Adipocyte (in vitro differentiated cells): ENCODE results near the gene DOCK1.

Source experiments
- DNase-seq: peaks from one replicate; pipeline ENCODE4 v3.0.0-alpha.2; 2015; ENCODE audit warnings: low read depth
- H3K27me3 ChIP-seq: replicated peaks from 2 replicates; pipeline ENCODE4 v1.7.0; 2013; ENCODE audit warnings: mild to moderate bottlenecking, low read length, moderate library complexity; ENCODE audit not compliant: control insufficient read depth, insufficient read depth
- H3K36me3 ChIP-seq: 2 replicates; pipeline ENCODE4 v1.7.0; 2013; ENCODE audit warnings: low read length, mild to moderate bottlenecking, moderate library complexity; ENCODE audit not compliant: control insufficient read depth, insufficient read depth, severe bottlenecking
- H3K4me1 ChIP-seq: 2 replicates; pipeline ENCODE4 v1.7.0; 2013; ENCODE audit warnings: mild to moderate bottlenecking, low read length, moderate library complexity; ENCODE audit not compliant: control insufficient read depth, insufficient read depth
- H3K4me3 ChIP-seq: 2 replicates; pipeline ENCODE4 v1.7.0; 2013; ENCODE audit warnings: mild to moderate bottlenecking, low read length, moderate library complexity
- H3K9ac ChIP-seq: 2 replicates; pipeline ENCODE4 v1.7.0; 2013; ENCODE audit warnings: mild to moderate bottlenecking, low read length, moderate library complexity
- H3K9me3 ChIP-seq: 2 replicates; pipeline ENCODE4 v1.7.0; 2013; ENCODE audit warnings: mild to moderate bottlenecking, low read length, moderate library complexity; ENCODE audit not compliant: control insufficient read depth

Gene DOCK1

DNA sequence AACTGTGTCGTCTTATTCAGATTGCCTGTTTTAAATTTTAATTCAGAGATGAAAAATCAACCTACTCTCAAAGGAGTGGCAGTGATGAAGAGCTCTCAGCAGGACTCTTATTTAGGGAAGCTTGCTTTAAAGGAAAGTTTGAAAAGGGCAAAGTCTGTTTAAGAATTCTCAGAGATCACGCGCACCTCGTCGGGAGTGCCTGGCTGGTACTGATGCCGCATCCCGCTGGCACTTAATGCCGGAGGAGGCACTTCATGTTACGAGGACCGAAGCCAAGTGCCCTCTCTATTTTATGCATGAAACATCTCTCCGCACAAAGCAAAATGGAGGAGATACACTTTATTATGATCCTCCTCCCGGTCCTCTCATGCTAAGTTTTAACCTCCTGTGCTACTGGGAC is 362.2 kb downstream of the DOCK1 start:
- Histone ChIP-seq H3K9ac (no peak overlapping the region), H3K36me3 (peaks cover 10% of the 10 kb centered on the region), H3K9me3 (no peaks in the 10 kb centered on the region), H3K4me3 (no peak overlapping the region), H3K27me3 (no peaks in the 10 kb centered on the region), H3K4me1 (no peaks in the 10 kb centered on the region)
- DNase-seq = no peak

DNA sequence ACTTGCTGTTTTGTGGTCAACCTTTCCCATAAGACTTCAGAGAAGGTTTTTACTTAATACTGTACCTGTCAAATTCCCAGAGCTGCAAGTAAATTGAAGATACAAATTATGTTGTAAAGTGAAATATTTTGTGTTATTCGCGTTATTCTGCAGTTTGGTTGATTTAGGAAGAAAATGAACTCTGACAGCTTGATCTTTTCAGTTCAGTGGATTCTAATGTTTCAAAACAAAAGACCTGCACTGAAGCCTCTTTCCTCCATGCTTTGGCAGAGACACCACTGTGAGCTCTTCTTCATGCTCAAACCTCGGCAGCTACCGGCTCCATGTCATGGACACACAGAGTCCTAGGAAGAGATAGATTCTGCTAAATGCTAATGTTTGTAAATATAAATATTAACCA is 366.8 kb downstream of the DOCK1 start:
- Histone ChIP-seq H3K9ac (no peak overlapping the region), H3K4me1 (no peaks in the 10 kb centered on the region), H3K27me3 (no peaks in the 10 kb centered on the region), H3K36me3 (peaks cover 10% of the 10 kb centered on the region), H3K4me3 (no peak overlapping the region), H3K9me3 (no peaks in the 10 kb centered on the region)
- DNase-seq = no peak

DNA sequence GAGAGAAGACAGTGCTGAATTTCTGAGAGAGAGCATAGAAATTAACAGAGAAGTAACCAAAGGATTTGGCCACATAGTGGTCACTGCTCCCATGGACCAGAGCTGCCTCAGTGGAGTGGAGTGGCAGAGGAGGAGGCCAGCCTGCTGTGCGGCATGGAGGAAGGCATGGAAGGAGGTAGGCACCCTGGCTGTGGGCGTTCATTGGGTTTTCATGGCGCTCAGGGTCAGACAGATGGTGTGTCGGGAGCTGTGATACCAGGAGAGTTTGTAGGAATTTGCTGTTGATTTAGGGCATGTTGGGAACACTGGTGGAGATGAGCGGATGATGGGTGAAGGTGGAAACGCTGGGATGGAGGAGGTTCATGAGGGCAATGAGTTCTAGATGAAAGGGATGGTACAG is 370.0 kb downstream of the DOCK1 start:
- H3K9ac ChIP-seq = no peak overlapping the region
- no peaks in the 10 kb centered on the region for H3K27me3 ChIP-seq
- H3K9me3 ChIP-seq = no peaks in the 10 kb centered on the region
- H3K4me1 ChIP-seq = no peaks in the 10 kb centered on the region
- DNase-seq = no peak
- H3K4me3 ChIP-seq = no peak overlapping the region
- peaks cover 6% of the 10 kb centered on the region for H3K36me3 ChIP-seq

DNA sequence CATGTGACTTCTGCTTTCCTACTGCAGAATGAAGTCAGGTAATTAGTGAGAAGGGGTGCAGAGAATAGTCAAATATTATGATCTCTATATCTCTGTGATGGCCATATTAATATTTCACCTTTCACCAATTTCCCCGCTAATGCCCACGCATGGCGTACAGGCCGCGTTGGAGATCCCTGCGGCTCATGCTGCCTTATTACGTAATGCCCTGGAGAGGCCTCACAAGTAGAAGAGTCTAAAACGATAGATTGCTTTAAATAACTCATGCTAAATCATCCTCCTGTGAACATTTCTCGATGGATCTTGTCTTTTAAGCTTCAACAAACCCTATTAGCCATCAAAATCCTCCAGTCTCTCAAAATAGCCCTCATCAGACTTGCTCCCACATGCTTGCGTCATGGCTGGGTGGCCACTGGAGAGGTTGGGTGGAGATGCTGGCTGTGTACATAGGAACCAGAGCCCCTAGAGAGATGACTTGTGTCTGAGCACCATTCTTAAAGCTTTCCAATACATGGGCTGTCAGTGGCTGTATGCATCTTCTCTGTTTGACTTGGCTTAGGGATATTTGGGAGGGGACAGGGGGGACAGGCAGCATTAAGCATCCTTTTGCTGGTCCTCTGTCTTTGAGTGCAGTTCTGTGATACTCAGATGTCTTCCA is 370.7 kb downstream of the DOCK1 start:
- H3K4me3 ChIP-seq = no peak overlapping the region
- H3K9ac ChIP-seq = no peak overlapping the region
- no peak for DNase-seq
- no peaks in the 10 kb centered on the region for H3K4me1 ChIP-seq
- no peaks in the 10 kb centered on the region for H3K9me3 ChIP-seq
- H3K27me3 ChIP-seq = no peaks in the 10 kb centered on the region
- peaks cover 6% of the 10 kb centered on the region for H3K36me3 ChIP-seq

DNA sequence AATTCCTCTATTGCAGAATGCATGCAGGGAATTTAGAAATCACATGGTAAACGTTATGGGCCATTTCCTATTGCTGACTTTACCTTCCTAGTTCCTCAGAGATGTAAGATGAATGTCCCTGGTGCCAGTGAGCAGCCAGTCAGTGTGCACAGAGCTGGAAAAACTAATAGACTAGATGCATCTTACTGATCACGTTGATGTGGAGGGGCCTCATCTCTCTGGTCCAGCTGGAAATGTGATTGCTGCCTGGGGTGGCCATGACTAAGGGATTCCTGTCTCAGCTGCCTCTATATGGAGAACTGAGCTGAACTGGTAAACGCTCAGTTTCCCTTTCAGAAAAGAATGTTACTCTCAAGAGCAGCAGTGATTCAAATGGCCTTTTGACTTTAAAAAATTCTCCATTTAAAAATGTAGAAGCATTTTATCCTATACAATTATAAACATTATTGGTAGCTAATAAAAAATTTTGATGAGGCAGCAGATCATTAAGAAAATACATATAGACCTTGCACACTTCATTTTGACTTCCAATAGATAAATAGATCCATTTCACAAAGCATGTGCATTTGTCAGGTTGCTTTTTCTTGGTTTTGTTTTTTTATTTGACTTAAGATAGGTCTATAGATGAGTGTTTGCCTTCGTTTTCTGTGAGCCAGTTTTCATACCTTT is 371.7 kb downstream of the DOCK1 start:
- Histone ChIP-seq H3K9ac (no peak overlapping the region), H3K36me3 (peaks cover 6% of the 10 kb centered on the region), H3K27me3 (no peaks in the 10 kb centered on the region), H3K9me3 (no peaks in the 10 kb centered on the region), H3K4me1 (no peaks in the 10 kb centered on the region), H3K4me3 (no peak overlapping the region)
- DNase-seq = no peak

DNA sequence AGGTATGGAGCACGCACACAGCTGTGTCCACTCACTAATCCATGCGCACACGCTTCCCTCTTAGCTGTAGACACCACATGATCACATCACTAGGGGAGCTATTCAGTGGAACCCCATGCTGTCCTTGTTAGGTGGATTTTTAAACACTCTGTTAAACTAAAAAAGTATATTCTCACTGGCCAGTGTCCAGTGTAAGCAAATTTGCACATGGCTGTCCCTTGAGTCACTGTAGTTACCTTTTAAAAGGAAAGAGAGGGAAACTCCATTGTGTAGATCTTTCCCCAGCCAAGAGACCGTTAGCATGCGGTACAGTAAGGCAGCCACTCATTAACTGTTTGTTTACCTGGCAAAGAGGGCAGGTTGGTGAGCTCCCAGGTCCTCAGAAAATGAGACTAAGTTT is 372.8 kb downstream of the DOCK1 start:
- H3K9me3 ChIP-seq = no peaks in the 10 kb centered on the region

DNA sequence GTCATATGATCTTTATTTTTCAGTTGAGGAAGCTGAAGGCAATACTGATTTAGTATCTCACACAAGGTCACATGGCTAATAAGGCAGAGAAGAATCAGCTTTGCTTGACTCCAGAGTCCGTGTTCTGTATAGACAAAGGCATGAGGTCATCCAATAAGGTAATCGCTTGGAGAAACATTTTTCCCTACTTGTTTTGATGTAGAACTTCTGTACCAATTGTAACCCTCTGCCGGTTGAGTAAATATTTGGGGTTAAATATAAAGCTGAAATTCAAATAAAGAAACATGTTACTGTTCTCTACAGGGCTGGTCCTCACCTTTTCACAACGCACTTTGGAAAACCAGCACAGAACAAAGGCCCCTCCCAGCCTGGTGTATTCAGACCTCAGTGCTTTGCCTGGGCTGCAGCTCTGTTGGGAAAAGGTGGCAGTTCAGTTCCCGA is 374.1 kb downstream of the DOCK1 start:
- H3K27me3 ChIP-seq = no peaks in the 10 kb centered on the region
- no peaks in the 10 kb centered on the region for H3K9me3 ChIP-seq
- no peaks in the 10 kb centered on the region for H3K4me1 ChIP-seq
- no peak overlapping the region for H3K4me3 ChIP-seq
- no peaks in the 10 kb centered on the region for H3K36me3 ChIP-seq
- DNase-seq = no peak
- H3K9ac ChIP-seq = no peak overlapping the region

More for the DNA sequence above, 372.8 kb downstream of the DOCK1 start:
- H3K4me3 ChIP-seq = no peak overlapping the region
- H3K4me1 ChIP-seq = no peaks in the 10 kb centered on the region
- H3K27me3 ChIP-seq = no peaks in the 10 kb centered on the region
- DNase-seq = peak; percentile 38
- H3K36me3 ChIP-seq = no peaks in the 10 kb centered on the region
- H3K9ac ChIP-seq = no peak overlapping the region

DNA sequence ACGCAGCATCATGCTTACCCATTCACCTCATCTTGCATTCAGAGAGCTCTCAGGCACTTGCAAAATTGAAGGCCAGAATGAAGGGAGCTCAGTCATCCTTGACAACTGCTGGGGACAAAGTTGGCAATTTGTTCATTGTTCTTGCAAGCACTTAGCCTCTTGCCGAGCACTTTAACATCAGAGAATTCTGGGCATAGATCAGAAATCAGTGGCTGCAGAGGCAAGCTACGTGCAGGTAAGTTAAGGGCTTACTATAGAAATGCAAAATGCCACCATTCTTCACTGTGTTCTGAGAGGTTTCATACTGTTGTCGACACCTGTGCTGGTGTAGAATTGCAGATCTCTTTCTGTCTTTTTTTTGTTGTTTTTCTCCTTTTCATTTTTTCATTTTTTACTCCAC is 375.2 kb downstream of the DOCK1 start:
- H3K9ac ChIP-seq = no peak overlapping the region
- no peaks in the 10 kb centered on the region for H3K36me3 ChIP-seq
- no peak for DNase-seq
- H3K4me3 ChIP-seq = no peak overlapping the region
- no peaks in the 10 kb centered on the region for H3K27me3 ChIP-seq
- no peaks in the 10 kb centered on the region for H3K9me3 ChIP-seq
- no peaks in the 10 kb centered on the region for H3K4me1 ChIP-seq

DNA sequence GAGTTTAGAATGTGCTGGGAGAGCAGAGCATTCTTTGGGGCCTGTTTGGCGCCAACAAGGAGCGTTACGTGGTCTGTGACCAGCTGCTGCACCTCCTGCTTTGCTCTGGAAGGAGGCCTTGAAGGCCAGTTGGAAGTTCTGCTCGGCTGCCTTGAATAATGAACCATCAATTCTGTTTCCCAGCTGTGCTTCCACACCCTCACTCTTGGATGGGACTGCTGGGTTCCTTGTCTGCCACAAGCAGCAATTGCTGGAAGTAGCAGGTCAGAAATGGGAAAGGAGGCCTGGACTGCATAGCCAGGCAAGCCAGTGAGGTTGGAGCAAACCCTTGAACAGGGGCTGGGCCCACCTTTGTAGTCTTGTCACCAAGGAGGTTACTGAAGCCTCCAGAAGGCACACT is 377.8 kb downstream of the DOCK1 start:
- DNase-seq = no peak

DNA sequence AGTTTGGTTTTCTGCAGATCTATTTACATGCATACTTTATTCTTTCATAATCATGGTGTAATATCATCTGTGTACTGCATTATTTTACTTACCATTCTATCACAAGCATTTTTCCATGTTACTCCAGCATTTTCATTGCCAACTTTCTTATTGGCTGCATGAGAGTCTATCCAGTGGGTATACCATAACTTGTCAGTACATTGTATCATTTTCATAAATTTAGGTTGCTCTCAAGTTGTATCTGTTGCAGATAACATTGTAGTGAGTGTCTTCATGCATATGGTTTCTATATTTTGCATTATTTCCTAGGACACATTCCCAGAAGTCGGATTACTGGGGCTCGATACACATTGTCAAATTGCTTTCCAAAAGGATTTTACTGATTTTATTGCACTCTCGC is 378.3 kb downstream of the DOCK1 start:
- H3K9ac ChIP-seq = no peak overlapping the region
- H3K36me3 ChIP-seq = no peaks in the 10 kb centered on the region
- H3K9me3 ChIP-seq = peaks cover 14% of the 10 kb centered on the region
- H3K4me1 ChIP-seq = no peaks in the 10 kb centered on the region
- DNase-seq = peak; percentile 22
- H3K27me3 ChIP-seq = no peaks in the 10 kb centered on the region
- no peak overlapping the region for H3K4me3 ChIP-seq

More for the DNA sequence above, 377.8 kb downstream of the DOCK1 start:
- Histone ChIP-seq H3K36me3 (no peaks in the 10 kb centered on the region), H3K4me1 (no peaks in the 10 kb centered on the region), H3K27me3 (no peaks in the 10 kb centered on the region), H3K9me3 (peaks cover 8% of the 10 kb centered on the region), H3K9ac (no peak overlapping the region), H3K4me3 (no peak overlapping the region)

DNA sequence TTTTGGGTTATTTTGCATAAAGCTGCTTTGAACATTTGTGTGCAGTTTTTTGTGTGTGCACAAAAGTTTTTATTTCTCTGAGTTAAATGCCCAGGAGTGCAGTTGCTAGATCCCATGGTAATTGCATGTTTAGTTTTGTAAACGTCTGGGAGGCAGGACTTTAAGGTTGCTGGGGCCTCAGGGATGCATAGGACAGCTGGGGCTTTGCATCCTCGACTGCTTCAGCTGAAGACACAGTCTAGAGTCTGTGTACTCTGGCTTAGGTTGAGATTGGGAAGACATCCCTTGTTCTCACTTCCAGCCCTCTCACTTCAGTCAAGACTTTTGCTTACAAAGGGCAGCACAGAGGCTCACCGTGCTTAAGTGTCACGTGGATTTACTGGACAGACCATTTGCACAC is 385.6 kb downstream of the DOCK1 start:
- Histone ChIP-seq H3K27me3 (no peaks in the 10 kb centered on the region), H3K36me3 (no peaks in the 10 kb centered on the region), H3K9me3 (peaks cover 19% of the 10 kb centered on the region), H3K9ac (no peak overlapping the region), H3K4me3 (no peak overlapping the region), H3K4me1 (no peaks in the 10 kb centered on the region)
- no peak for DNase-seq

DNA sequence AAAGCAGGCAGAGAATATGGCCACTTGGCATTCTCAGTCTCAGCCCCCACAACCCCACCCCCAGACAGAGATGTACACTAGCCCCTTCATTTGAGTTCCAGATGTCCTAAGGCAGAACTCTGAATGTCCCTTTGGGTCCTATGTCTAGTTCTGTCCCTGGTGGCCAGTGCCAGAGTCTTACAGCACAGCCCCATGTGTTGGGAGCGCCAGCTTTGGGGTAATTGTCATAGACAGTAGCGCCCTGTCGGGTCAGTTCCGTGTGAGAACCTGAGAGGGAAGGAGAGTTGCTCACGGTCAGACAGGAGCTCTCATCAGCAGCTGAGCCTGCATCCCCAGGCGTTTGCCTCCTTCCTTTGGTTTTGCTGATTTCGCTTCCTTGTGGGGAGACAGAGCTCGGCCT is 386.1 kb downstream of the DOCK1 start:
- H3K4me1 ChIP-seq = no peaks in the 10 kb centered on the region
- H3K9me3 ChIP-seq = peaks cover 19% of the 10 kb centered on the region
- H3K4me3 ChIP-seq = no peak overlapping the region
- H3K36me3 ChIP-seq = no peaks in the 10 kb centered on the region
- DNase-seq = no peak
- no peak overlapping the region for H3K9ac ChIP-seq
- H3K27me3 ChIP-seq = no peaks in the 10 kb centered on the region
